Measurements from ENCODE around the gene LGALSL.

LGALSL gene

DNA sequence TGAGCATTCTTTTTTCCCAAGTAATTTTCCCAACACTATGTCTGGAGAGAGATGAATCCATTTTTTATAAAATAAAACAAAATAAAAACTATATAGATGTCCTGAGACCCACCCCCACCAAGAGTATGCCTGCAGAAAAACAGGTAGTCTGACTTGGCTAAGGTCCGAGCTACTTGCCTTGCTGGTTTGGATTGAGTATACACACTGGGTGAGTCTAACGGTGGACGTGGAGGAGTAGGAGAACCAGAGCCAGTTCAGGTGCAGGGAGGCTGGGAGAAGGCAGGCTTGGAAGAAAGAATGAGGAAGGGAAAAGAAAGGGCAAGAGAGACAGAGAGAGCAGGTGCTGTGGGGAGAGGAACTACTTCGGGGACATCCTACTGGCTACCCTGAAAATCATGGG lies 48.9 kb downstream of the LGALSL start:
- DNase-seq = no peak

DNA sequence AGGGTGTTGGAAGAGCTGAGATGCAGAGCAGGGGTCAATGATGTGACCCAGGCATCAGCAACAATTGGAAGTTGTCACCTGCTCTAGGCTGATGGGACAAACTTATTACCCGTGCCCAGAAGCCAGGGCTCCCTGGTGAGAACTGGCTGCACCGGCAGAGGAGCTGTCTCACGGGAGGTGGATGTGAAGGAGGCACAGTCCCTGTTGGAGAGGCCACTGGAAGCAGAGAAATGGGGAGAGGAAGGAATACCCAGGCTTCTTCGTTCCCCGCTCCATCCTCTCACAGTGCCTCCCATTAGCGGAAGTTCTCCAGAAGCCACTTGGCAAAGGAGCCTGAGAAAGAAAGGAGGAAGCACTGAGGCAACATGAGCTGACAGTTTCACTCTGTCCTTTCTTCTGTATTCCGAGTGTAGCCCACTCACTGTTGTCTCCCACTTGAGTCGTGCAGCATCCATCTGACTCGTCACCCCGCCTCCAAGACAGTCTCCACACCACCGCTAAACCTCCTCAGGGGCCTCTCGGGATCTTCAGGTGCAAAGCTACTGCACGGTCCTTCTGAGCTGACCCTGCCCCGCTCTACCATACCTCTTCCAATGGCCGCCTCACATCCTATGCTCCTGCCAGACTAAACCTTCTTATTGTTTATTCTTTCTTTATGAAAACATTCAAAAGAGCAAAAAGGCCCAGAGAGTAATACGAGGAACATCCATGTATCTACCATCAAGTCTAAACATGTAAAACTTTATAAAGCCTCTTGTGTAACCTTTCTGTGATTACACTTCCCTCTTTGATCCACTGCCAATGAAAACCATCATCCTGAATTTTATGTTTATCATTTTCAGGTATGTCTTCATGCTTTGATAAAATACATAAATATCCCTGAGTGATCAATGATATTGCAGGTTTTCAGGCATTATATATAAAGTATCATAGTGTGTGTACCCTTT lies 51.1 kb downstream of the LGALSL start:
- no peak for DNase-seq

DNA sequence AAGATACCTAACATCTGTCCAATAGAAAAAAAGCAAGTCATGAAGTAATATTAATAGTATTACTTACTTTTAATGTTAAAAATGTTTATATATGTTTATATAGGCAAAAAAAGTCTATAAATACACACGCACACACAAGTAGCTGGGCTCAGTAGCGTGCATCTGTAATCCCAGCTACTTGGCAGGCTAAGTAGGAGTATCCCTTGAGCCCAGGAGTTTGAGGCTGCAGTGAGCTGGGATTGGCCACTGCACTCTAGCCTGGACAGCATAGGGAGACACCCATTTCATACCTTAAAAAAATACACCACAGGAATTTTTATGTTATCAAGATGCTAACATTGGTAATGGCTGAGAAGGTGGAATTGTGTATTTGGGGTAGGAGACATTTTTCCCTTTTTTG lies 52.7 kb downstream of the LGALSL start:
- no peak for DNase-seq
